COLO829 (cell line): ENCODE data around the gene FAM227A.

Experiments used
- DNase-seq: peaks from one replicate; pipeline ENCODE4 v3.0.0; 2012; ENCODE audit warnings: low spot score

The FAM227A gene

DNA sequence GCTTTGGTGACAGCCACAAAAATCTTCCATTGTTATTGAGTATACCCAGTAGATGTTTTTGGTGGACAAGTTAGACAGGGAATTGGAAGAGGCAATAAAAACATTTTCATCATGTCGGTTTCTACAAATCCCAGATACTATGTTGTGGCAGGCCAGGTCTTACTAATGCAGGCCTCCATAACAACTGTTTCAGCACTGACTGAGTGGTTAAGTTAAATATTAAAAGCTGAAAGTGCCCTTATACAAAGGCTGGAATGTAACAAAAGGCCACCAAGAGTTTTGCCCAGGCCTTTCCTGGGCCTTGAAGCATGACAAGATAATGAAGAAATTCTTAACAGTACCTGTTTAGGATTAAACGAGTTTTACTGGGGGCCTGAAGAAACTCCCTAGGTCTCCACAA is 115.5 kb downstream of the FAM227A start:
- DNase-seq, result no peak

DNA sequence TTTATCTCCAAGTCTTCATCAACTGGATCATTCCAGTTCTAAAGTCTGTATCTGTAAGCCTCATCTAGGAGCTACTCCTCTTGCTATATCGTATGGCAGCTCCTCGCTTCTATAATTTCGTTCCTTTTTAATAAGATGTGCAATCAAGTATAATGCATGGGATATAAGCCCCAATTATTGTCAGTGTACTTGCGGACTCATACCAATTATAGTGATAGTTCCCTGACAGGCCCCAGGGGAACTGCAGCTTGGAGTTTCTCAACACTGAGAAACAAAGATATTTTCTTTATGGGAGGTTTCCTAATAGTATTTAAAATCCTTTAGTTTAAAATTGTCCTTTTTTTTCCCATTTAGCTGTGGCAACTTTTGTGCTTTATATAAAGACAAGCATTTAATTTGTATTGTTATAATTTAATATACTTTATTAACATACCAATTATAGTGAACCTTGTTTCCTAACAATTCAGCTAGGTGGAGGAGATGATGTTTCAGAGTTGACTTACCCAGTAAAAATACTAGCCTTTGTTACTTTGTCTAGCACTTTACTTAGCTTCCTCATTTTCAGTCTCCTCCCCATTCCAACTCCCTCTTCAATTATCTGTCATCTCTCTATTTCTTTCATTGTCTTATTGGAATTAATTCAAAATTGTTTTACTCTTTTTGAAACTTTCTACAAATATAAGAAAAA is 124.8 kb downstream of the FAM227A start:
- no peak for DNase-seq
